Stimulated activated naive CD4-positive, alpha-beta T cell treated with Interleukin-2 at 50 U/mL for 16 hours (primary cell): Measurements from ENCODE around the gene DNAJC4.
A peak's percentile ranks its signal among the peaks of the same experiment; 100 is the strongest.

Experiments used
- DNase-seq: peaks from one replicate; lab custom pipeline; 2025; lab: John Stamatoyannopoulos, UW

DNAJC4 gene

GRCh38 chr11:64229744-64230170 lies 591 bp upstream of the DNAJC4 start:
- DNase-seq = no peak

DNA sequence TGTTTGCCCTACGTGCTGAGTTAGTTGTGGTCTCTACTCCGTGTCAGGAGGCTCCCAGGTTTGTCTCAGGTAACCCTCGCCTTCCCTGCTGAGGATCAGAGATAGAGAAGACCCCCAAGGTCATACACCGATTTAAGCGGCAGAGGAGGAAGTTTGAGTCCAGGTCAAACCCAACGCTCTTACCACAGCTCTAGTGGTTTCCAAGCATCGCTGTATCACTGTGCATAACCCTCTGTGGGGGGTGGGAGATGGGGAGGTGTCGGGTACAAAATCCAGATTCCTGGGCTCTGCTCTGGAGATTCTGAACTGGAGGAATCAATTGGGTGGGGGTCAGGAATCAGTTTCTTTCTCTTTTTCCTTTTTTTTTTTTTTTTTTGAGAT lies 627 bp downstream of the DNAJC4 start:
- DNase-seq = no peak

DNA sequence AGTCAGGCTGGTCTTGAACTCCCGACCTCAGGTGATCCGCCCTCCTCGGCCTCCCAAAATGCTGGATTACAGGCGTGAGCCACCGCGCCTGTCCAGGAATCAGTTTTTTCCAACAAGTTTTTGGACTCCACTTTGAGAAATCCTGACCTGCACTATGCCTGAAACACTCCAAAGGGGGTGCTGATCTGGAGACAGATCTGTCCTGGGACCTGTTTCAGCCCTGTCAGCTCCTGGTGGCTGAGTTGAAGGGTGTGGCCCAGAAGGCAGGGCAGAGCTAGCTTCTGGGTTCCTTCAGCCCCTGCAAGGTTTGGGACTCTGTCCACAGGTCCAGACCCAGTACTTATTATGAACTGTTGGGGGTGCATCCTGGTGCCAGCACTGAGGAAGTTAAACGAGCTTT lies 1.2 kb downstream of the DNAJC4 start:
- no peak for DNase-seq

- no peak for DNase-seq
These were observed 2.0 kb downstream of the DNAJC4 start for GRCh38 chr11:64232182-64232966.

GRCh38 chr11:64232967-64233315 lies 2.6 kb downstream of the DNAJC4 start:
- DNase-seq = no peak

DNA sequence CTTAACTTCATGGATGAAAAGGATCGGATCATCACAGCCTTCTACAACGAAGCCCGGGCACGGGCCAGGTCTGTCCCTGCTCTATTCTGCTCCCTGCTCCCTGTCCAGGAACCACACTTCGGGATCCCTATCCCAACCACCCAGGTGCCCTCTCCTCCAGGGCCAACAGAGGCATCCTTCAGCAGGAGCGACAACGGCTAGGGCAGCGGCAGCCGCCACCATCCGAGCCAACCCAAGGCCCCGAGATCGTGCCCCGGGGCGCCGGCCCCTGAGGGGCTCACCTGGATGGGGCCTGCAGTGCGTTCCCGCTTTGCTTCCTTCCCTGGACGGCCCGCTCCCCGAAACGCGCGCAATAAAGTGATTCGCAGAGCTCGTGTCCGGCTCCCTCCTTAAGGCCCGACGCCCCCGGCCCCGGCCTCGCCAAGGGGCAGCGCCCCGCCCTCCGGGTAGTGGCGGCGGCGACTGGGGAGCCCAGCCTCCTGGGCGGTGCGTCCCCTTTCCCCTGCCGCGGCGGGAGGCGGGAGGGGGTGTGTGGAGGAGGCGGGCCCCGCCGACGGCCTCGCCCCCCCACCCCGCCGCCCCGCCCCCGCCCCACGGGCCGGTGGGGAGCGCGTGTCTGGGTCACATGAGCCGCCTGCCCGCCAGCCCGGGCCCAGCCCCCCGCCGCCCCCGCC lies 3.7 kb downstream of the DNAJC4 start, which contains the start of gene VEGFB:
VEGFB (plus strand) TSS at position 672 of the 674 bp plus-strand sequence. CDS start 250 bp downstream, outside the sequence.
- DNase-seq = peak; percentile 63

DNA sequence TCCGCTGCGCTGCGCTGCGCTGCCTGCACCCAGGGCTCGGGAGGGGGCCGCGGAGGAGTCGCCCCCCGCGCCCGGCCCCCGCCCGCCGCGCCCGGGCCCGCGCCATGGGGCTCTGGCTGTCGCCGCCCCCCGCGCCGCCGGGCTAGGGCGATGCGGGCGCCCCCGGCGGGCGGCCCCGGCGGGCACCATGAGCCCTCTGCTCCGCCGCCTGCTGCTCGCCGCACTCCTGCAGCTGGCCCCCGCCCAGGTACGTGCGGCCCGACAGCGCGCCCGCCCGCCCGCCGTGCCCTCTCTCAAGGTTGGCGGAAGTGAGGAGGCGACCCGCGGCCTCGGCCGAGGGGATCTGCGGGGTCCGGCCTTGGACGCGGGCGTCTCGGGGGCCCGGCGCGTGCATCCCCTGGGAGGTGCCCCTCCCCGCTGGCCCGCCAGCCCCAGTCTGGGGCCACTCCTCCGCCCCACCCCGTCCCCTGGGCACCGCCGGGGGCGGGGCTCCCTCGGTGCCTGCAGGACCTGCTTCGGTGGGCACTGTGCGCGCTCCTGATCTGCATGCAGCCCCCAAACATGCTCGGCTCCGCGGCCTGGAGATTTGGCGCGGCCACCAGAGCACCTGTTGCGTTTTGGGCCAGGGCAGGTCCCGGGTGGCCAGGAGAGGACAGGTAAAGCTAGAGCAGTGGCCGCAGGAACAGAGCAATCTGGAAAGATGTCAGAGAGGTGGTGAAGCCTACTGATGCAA lies 4.5 kb downstream of the DNAJC4 start:
- DNase-seq = peak; percentile 59

DNA sequence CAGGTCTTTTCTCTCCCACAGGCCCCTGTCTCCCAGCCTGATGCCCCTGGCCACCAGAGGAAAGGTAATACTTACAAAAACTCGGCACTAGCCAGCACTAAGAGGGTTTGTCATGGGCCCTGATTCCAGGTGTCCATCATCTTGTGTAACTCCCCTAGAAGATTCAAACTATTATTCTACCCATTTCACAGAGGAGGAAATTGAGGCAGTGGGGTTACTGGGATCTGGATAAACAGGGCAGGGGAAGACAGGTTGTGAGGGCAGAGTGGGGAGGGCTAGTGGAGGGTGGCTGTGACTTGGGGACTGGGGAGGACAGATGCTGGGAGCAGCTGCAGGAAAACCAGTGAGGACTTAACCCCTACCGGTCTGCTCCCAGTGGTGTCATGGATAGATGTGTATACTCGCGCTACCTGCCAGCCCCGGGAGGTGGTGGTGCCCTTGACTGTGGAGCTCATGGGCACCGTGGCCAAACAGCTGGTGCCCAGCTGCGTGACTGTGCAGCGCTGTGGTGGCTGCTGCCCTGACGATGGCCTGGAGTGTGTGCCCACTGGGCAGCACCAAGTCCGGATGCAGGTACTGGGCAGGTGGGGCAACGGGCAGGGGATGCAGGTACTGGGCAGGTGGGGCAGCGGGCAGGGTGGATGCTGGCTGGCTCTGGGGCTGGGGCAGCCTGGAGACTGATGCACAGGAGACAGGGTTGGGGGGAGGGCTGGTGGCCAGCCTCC lies 5.3 kb downstream of the DNAJC4 start:
- DNase-seq = no peak

DNA sequence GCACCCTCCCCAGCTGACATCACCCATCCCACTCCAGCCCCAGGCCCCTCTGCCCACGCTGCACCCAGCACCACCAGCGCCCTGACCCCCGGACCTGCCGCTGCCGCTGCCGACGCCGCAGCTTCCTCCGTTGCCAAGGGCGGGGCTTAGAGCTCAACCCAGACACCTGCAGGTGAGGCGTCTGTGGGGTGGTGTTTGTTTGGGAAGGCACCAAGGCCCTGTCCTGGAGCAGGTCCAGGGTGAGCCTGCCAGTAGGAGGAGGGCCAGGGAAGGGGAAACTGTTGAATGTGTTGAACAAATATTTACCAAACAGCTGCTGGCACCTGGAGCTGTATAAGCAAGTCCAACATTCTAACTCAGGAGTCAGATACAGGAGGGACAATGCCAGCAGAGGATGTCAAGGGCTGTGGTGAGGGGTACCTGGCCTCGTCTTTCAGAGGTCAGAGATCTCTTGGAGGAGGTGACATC lies 7.2 kb downstream of the DNAJC4 start:
- DNase-seq = no peak

- DNase-seq = no peak
These were observed 7.7 kb downstream of the DNAJC4 start for GRCh38 chr11:64238076-64238475.

DNA sequence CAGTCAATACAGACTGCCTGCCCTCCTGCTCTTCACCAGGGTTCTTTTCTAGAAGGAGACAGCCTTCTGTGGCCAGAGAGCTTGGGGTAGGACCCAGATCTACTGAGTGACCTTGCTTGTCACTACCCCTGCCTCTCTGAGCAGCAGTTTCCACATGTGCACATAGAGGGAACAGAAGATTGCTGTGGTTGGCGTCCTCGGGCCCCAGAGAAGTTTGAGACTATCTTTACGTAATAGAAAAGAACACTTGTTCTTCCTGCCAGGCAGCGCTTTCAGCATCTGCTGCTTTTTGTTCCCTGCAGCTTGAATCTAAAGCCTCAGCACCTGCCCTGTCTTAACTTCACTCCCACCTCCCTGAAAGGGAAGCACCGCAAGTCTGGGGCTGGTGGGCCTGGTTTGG lies 8.7 kb downstream of the DNAJC4 start:
- DNase-seq = no peak

- no peak for DNase-seq
These were observed 9.5 kb downstream of the DNAJC4 start for GRCh38 chr11:64239662-64240434.

GRCh38 chr11:64240435-64241240 lies 10.3 kb downstream of the DNAJC4 start, which contains the start of gene FKBP2:
Gene FKBP2 (plus strand): TSS chr11:64241095. CDS start chr11:64242388, 1,293 bp downstream.
- peak; percentile 97 for DNase-seq

DNA sequence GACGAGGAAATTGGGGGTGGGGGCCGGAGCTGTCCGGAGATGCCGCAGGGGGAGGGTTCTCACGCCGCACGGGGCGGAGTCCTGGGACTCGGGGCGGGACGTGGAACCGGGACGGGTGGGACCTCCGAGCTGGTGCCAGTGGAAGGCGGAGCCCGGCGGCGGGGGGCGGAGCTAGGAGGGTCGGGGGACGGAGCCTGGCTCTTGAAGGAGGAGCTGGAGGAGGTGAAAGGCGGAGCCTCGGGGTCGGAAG lies 10.8 kb downstream of the DNAJC4 start:
- DNase-seq = peak; percentile 99

DNA sequence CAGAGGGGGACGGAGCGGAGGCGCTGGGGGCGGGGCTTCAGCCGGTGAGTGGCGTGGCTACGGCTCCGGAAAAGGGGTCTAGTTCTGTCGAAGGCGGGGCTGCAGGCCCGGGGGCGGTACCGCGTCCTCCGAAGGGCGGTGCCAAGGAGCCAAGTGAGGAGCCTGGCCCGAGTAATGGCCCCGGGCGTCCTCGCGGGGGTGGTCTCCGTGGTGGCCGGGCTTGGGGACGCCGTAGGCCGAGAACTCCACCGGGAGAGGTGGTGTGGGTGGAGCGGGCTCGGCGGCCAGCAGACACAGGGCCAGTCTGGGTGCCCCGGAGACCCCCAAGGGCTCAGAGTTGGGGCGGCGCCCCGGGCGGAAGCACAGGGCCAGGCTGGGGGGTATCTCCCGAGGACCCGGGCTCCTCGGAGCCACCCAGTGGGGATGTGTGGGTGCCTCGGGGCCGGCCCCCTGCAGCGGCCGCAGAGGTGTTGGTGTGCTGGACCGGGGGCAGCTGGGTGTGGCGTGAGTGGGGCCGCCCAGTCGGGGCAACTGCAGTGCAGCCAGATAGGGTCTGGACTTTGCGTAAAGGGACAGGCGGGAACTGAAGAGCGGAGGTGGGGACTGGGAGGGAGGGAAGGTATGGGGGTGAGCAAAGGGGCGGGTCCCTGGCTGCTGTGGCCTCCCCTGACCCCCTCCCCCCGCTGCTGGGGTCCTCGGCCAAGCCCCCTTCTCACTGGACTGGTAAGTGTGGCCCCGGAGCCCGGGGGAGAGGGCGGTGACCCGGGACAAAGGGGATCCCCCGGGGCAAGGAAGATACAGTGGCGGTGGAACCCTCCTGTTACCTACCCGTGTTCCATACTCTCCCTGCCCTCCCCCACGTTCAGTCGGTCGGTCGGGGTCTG lies 11.4 kb downstream of the DNAJC4 start:
- DNase-seq = peak; percentile 25

DNA sequence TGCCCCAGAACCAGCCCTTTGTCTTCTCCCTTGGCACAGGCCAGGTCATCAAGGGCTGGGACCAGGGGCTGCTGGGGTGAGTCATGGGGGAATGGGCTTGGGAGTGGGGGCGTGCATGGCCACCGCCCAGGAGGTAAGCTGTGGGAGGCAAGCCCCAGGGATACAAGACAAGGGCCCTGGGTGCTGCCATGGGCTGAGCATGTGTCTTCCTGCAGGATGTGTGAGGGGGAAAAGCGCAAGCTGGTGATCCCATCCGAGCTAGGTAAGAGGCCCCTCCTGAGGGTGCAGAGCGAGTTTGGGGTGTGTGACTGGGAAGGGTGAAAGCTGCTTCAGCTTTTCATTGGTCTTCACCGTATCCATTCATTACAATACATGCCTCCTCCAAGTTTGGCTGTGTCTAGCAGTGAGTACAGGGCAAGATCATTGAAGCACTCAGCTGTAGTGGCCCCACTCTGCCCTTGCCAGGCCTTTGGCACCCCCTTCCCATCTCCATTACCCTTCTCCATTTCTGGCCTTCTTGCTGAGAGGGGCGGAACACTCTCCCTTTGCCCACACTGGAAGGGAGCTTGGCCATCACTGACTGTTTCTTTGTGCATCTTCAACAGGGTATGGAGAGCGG lies 13.0 kb downstream of the DNAJC4 start:
- no peak for DNase-seq

GRCh38 chr11:64244107-64244506 lies 13.8 kb downstream of the DNAJC4 start:
- DNase-seq = no peak

- DNase-seq = no peak
These were observed 14.6 kb downstream of the DNAJC4 start for GRCh38 chr11:64244966-64245365.

DNA sequence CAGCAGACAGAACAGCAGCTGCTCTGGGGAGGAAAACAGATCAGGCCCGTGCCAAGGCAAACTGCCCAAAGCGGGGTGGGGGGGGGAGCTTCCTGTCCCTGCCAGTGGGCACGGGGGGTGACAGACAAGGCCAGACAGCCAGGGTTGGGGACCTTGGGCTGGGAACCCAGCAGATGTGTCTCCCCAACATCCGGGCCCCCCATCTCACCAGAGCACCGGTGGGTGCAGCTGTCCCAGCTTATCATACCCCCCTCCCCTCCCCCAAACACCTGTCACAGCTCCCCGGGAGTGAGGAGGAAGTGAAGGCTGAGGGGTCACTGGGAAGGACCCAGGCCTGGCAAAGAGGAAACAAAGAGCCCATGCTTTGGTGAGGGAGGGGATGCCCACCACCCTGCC lies 15.1 kb downstream of the DNAJC4 start:
- no peak for DNase-seq
